ENCODE results near the gene CACYBP.

Gene CACYBP

DNA sequence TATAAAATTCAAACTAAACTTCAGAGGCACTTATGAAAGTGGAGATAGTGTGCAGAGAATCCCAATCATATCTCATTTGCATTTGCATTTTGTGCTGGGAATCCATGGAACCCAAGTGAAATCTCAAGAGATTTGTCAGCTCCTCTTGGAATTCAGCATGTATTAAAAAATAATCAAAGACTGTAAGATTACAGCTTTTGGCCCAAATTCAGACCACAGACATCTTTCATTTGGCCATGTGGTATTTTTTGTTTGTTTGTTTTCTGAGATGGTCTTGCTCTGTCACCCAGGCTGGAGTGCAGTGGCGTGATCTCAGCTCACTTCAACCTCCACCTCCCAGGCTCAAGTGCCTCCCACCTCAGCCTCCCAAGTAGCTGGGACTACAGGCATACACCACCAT is 3.8 kb upstream of the CACYBP start:
- H4K20me1 ChIP-seq (ENCODE audit: insufficient read depth, low read length) = no peaks in the 10 kb centered on the region
- H3K9ac ChIP-seq (ENCODE audit: low read length) = no peak overlapping the region
- no peaks in the 10 kb centered on the region for H3K36me3 ChIP-seq (replicated peaks; ENCODE audit: insufficient read depth, low read length)
- H2AFZ ChIP-seq (ENCODE audit: low read length) = no peak overlapping the region
- H3K9me3 ChIP-seq (replicated peaks; ENCODE audit: insufficient read depth, low read length) = no peaks in the 10 kb centered on the region
- TF ChIP-seq, protein P1, sequence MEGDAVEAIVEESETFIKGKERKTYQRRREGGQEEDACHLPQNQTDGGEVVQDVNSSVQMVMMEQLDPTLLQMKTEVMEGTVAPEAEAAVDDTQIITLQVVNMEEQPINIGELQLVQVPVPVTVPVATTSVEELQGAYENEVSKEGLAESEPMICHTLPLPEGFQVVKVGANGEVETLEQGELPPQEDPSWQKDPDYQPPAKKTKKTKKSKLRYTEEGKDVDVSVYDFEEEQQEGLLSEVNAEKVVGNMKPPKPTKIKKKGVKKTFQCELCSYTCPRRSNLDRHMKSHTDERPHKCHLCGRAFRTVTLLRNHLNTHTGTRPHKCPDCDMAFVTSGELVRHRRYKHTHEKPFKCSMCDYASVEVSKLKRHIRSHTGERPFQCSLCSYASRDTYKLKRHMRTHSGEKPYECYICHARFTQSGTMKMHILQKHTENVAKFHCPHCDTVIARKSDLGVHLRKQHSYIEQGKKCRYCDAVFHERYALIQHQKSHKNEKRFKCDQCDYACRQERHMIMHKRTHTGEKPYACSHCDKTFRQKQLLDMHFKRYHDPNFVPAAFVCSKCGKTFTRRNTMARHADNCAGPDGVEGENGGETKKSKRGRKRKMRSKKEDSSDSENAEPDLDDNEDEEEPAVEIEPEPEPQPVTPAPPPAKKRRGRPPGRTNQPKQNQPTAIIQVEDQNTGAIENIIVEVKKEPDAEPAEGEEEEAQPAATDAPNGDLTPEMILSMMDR (IDR thresholded peaks at IDR 0.05; ENCODE audit: low read length) = no peak
- TF ChIP-seq EZH2phosphoT487 (IDR thresholded peaks at IDR 0.05; ENCODE audit: low read length) (no peak), EZH2 (optimal IDR thresholded peaks at IDR 0.05; ENCODE audit: low read depth, low read length) (no peak)
- H3K4me3 ChIP-seq (ENCODE audit: low read length) = no peak overlapping the region
- H3K27ac ChIP-seq (ENCODE audit: low read length) = no peak overlapping the region
- H3F3A ChIP-seq (ENCODE audit: insufficient read depth, low read length) = peaks cover 21% of the 10 kb centered on the region
- no peaks in the 10 kb centered on the region for H3K27me3 ChIP-seq (replicated peaks; ENCODE audit: insufficient read depth, low read length)
- peaks cover 29% of the 10 kb centered on the region for H3K79me2 ChIP-seq (ENCODE audit: low read length)
- H3K4me2 ChIP-seq (ENCODE audit: low read depth, low read length) = no peak overlapping the region
- H3K9me2 ChIP-seq (replicated peaks; ENCODE audit: insufficient read depth, low read length) = no peaks in the 10 kb centered on the region
- H3K4me1 ChIP-seq (ENCODE audit: low read length) = peaks cover 20% of the 10 kb centered on the region
- no peak for DNase-seq

DNA sequence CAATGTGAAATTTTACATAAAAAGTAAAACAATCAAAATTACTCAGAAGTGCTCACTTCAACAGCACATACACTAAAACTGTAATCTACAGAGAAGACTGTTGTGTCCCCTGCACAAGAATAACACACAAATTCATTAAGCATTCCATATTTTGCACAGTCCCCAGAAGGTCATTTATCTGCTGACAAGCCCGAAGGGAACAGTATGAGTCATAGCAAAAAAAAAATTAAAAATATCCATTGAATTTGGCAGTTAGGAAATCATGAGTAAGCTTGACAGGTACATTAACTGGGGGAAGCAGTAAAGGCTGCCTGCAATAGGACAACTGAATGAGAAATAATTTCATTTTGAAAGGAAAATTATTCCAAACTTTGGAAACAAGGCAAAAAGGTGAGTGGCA is 3.3 kb upstream of the CACYBP start:
- Histone ChIP-seq H3K4me2 (ENCODE audit: low read depth, low read length) (no peak overlapping the region), H3K36me3 (replicated peaks; ENCODE audit: insufficient read depth, low read length) (no peaks in the 10 kb centered on the region), H3K9me3 (replicated peaks; ENCODE audit: insufficient read depth, low read length) (no peaks in the 10 kb centered on the region), H3K4me1 (ENCODE audit: low read length) (peaks cover 21% of the 10 kb centered on the region), H3K4me3 (ENCODE audit: low read length) (no peak overlapping the region), H3K79me2 (ENCODE audit: low read length) (peaks cover 35% of the 10 kb centered on the region), H3K9me2 (replicated peaks; ENCODE audit: insufficient read depth, low read length) (no peaks in the 10 kb centered on the region), H3K27me3 (replicated peaks; ENCODE audit: insufficient read depth, low read length) (no peaks in the 10 kb centered on the region), H3F3A (ENCODE audit: insufficient read depth, low read length) (peaks cover 20% of the 10 kb centered on the region), H3K9ac (ENCODE audit: low read length) (no peak overlapping the region), H3K27ac (ENCODE audit: low read length) (no peak overlapping the region), H4K20me1 (ENCODE audit: insufficient read depth, low read length) (0 out of 2 replicates have a peak, but pooled peaks cover 3% of the 10 kb centered on the region), H2AFZ (ENCODE audit: low read length) (no peak overlapping the region)
- TF ChIP-seq, protein P1 (IDR thresholded peaks at IDR 0.05; ENCODE audit: low read length) = no peak
- no peak for TF ChIP-seq EZH2 (optimal IDR thresholded peaks at IDR 0.05; ENCODE audit: low read depth, low read length)
- TF ChIP-seq EZH2phosphoT487 (IDR thresholded peaks at IDR 0.05; ENCODE audit: low read length) = no peak
- DNase-seq = no peak

DNA sequence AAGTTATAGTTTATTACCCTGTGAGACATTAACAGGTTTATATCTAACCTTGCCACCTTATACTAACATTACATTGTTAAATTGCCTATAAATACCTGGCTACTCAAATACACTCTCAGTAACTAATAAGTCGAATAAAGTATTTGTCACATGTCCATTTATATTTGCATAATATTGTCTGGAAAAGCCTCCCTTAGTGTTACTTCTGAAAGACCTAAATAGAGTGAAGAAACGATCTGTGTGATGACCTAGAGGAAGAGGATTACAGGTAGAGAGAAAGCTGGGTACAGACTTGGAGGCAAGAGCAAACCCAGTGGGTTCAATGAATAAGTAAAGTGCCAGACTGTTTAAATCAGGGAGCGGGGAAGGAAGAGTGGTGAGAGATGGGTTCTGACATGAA is 2.7 kb upstream of the CACYBP start:
- Histone ChIP-seq H3K79me2 (ENCODE audit: low read length) (peaks cover 40% of the 10 kb centered on the region), H3K4me2 (ENCODE audit: low read depth, low read length) (no peak overlapping the region), H3K4me1 (ENCODE audit: low read length) (peaks cover 23% of the 10 kb centered on the region), H3F3A (ENCODE audit: insufficient read depth, low read length) (peaks cover 20% of the 10 kb centered on the region), H3K9me3 (replicated peaks; ENCODE audit: insufficient read depth, low read length) (no peaks in the 10 kb centered on the region), H3K4me3 (ENCODE audit: low read length) (no peak overlapping the region), H3K27me3 (replicated peaks; ENCODE audit: insufficient read depth, low read length) (no peaks in the 10 kb centered on the region), H4K20me1 (ENCODE audit: insufficient read depth, low read length) (peaks cover 5% of the 10 kb centered on the region; the same call in 1 of the 2 replicates), H3K27ac (ENCODE audit: low read length) (no peak overlapping the region), H3K9me2 (replicated peaks; ENCODE audit: insufficient read depth, low read length) (no peaks in the 10 kb centered on the region), H2AFZ (ENCODE audit: low read length) (no peak overlapping the region), H3K9ac (ENCODE audit: low read length) (no peak overlapping the region), H3K36me3 (replicated peaks; ENCODE audit: insufficient read depth, low read length) (no peaks in the 10 kb centered on the region)
- DNase-seq = no peak
- TF ChIP-seq EZH2phosphoT487 (IDR thresholded peaks at IDR 0.05; ENCODE audit: low read length) = no peak
- TF ChIP-seq, protein P1 (IDR thresholded peaks at IDR 0.05; ENCODE audit: low read length) = no peak
- no peak for TF ChIP-seq EZH2 (optimal IDR thresholded peaks at IDR 0.05; ENCODE audit: low read depth, low read length)
